ENCODE measurements around the gene COL6A3.

Gene COL6A3

GRCh38 chr2:237289139-237289538 lies 124.8 kb downstream of the COL6A3 start:
- no peak for DNase-seq

GRCh38 chr2:237287872-237288271 lies 126.1 kb downstream of the COL6A3 start:
- DNase-seq: no peak

- no peak for DNase-seq
Observed at GRCh38 chr2:237283131-237283928, 130.6 kb downstream of the COL6A3 start.

- no peak for DNase-seq
Observed at GRCh38 chr2:237282568-237283128, 131.3 kb downstream of the COL6A3 start.

GRCh38 chr2:237281836-237282306 lies 132.1 kb downstream of the COL6A3 start:
- no peak for DNase-seq

GRCh38 chr2:237280939-237281338 lies 133.0 kb downstream of the COL6A3 start:
- DNase-seq: no peak

- DNase-seq: no peak
Observed at GRCh38 chr2:237280229-237280628, 133.7 kb downstream of the COL6A3 start.

GRCh38 chr2:237279012-237279768 lies 134.8 kb downstream of the COL6A3 start:
- no peak for DNase-seq

- DNase-seq: no peak
Observed at GRCh38 chr2:237278568-237278967, 135.4 kb downstream of the COL6A3 start.

GRCh38 chr2:237276716-237277490 lies 137.1 kb downstream of the COL6A3 start:
- DNase-seq: no peak

All from NCI-H774 (cell line).